Measurements from ENCODE around the gene TMEM120B. TPM values are rescaled to one million over a fixed set of nuclear protein-coding genes. Genes with fewer than 3 reads are reported as not detected.

Gene TMEM120B
- total RNA-seq, 1 experiment from 2014 or later: 20.5 TPM

DNA sequence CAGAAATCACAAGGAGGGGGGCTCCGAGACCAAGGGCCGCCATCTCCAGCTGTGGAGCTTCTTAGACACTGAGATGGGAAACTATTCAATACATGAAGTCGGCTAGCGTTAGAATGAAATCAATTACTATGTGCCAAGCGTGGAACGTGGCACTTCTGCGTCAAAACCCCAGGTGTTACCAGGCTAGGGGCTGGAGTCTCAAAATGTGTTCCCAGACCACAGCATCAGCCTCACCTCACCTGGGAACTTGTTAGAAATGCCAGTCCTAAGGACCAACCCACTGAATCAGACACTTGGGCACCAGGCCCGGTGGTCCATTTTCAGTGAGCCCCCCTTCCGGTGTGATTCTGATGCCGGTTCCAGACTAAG, 86.2 kb downstream of the TMEM120B start:
- POLR2A ChIA-PET: interaction anchor here (0.8 to 2.6 kb wide), 2 partner anchors 13 to 90 kb away, joined by 3 to 9 read pairs; no protein-coding TSS in a partner anchor

More for the DNA sequence above, 86.2 kb downstream of the TMEM120B start:
- Histone ChIP-seq H2AFZ (ENCODE audit: low read depth, low read length, poor library complexity, severe bottlenecking) (no peak overlapping the region), H3K4me2 (ENCODE audit: low read length) (peak overlapping the region; percentile 99), H3K9ac (ENCODE audit: low read length) (peak overlapping the region; percentile 78), H3K4me3 (replicated peaks in 1 of 2; ENCODE audit: low read depth in 1 of 2, low read length in 2 of 2) (peak overlapping the region; percentile 66 to 71), H3K9me3 (ENCODE audit: control insufficient read depth in 1 of 2, insufficient read depth in 1 of 2, low read depth in 1 of 2, low read length in 2 of 2) (no peaks in the 10 kb centered on the region), H3K27ac (ENCODE audit: low read depth, low read length) (peak overlapping the region; percentile 100), H4K20me1 (ENCODE audit: insufficient read depth) (no peaks in the 10 kb centered on the region), H3K9me2 (ENCODE audit: insufficient read depth) (no peaks in the 10 kb centered on the region), H3K27me3 (ENCODE audit: insufficient read depth, low read length) (no peaks in the 10 kb centered on the region), H3K79me2 (ENCODE audit: insufficient read depth, low read length) (peaks cover 33% of the 10 kb centered on the region), H3K4me1 (ENCODE audit: control insufficient read depth in 1 of 2, insufficient read depth in 2 of 2, low read length in 2 of 2) (peaks cover 52 to 88% of the 10 kb centered on the region in 2 experiments), H3K36me3 (ENCODE audit: control insufficient read depth in 1 of 2, insufficient read depth in 2 of 2, low read length in 2 of 2) (no peaks in the 10 kb centered on the region)
- DNase-seq (ENCODE audit: low read depth, low spot score): no peak
- ChIA-PET CTCF (interaction anchor here (5.2 to 6.9 kb wide), 2 partner anchors 13 to 89 kb away, joined by 96 to 149 read pairs; partner anchors contain the start of gene PSMD9), RAD21 (ENCODE audit: low non-redundant PET in 1 of 2, low total read pairs in 2 of 2, uncharacterized antibody in 2 of 2, unreplicated experiment in 2 of 2) (interaction anchor here in 1 of 2 experiments (1.3 kb wide), 1 partner anchor 90 kb away, joined by 3 read pairs; the partner anchor contains the start of gene PSMD9)
- intact Hi-C loops (cut with micrococcal nuclease): no loop called here
- no peak for ATAC-seq
- BruUV-seq (replicated peaks): no TSS peak
- TF ChIP-seq, protein P1, sequence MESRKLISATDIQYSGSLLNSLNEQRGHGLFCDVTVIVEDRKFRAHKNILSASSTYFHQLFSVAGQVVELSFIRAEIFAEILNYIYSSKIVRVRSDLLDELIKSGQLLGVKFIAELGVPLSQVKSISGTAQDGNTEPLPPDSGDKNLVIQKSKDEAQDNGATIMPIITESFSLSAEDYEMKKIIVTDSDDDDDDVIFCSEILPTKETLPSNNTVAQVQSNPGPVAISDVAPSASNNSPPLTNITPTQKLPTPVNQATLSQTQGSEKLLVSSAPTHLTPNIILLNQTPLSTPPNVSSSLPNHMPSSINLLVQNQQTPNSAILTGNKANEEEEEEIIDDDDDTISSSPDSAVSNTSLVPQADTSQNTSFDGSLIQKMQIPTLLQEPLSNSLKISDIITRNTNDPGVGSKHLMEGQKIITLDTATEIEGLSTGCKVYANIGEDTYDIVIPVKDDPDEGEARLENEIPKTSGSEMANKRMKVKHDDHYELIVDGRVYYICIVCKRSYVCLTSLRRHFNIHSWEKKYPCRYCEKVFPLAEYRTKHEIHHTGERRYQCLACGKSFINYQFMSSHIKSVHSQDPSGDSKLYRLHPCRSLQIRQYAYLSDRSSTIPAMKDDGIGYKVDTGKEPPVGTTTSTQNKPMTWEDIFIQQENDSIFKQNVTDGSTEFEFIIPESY (IDR thresholded peaks at IDR 0.05; ENCODE audit: extremely low read depth, insufficient replicate concordance, low read length): no peak
- no peak for TF ChIP-seq SP1 (IDR thresholded peaks at IDR 0.05; ENCODE audit: low read depth)
- TF ChIP-seq POLR2A (IDR thresholded peaks at IDR 0.05; ENCODE audit: borderline replicate concordance, extremely low read depth, insufficient read depth, insufficient read length): no peak
- TF ChIP-seq CBX3 (IDR thresholded peaks at IDR 0.05; ENCODE audit: low read depth): no peak
- TF ChIP-seq EZH2 (IDR thresholded peaks at IDR 0.05): no peak
- TF ChIP-seq ATF3 (IDR thresholded peaks at IDR 0.05): no peak
- no peak for TF ChIP-seq EGR1 (IDR thresholded peaks at IDR 0.05; ENCODE audit: low read depth)
- no peak for TF ChIP-seq FOSL1 (IDR thresholded peaks at IDR 0.05; ENCODE audit: low read depth)
- TF ChIP-seq ZFX (IDR thresholded peaks at IDR 0.05): no peak
- TF ChIP-seq POLR2AphosphoS5 (IDR thresholded peaks at IDR 0.05; ENCODE audit: low read depth, low read length): no peak
- TF ChIP-seq, protein P2, sequence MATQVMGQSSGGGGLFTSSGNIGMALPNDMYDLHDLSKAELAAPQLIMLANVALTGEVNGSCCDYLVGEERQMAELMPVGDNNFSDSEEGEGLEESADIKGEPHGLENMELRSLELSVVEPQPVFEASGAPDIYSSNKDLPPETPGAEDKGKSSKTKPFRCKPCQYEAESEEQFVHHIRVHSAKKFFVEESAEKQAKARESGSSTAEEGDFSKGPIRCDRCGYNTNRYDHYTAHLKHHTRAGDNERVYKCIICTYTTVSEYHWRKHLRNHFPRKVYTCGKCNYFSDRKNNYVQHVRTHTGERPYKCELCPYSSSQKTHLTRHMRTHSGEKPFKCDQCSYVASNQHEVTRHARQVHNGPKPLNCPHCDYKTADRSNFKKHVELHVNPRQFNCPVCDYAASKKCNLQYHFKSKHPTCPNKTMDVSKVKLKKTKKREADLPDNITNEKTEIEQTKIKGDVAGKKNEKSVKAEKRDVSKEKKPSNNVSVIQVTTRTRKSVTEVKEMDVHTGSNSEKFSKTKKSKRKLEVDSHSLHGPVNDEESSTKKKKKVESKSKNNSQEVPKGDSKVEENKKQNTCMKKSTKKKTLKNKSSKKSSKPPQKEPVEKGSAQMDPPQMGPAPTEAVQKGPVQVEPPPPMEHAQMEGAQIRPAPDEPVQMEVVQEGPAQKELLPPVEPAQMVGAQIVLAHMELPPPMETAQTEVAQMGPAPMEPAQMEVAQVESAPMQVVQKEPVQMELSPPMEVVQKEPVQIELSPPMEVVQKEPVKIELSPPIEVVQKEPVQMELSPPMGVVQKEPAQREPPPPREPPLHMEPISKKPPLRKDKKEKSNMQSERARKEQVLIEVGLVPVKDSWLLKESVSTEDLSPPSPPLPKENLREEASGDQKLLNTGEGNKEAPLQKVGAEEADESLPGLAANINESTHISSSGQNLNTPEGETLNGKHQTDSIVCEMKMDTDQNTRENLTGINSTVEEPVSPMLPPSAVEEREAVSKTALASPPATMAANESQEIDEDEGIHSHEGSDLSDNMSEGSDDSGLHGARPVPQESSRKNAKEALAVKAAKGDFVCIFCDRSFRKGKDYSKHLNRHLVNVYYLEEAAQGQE (IDR thresholded peaks at IDR 0.05; ENCODE audit: low read depth): no peak
- no peak for TF ChIP-seq SIN3A (IDR thresholded peaks at IDR 0.05; ENCODE audit: low read depth)
- no peak for TF ChIP-seq ZNF274 (IDR thresholded peaks at IDR 0.05; ENCODE audit: low read depth, low read length)

All from HCT116 (cell line).